Fibroblast of the aortic adventitia (primary cell): ENCODE data around the gene CDKL2. TPM values are rescaled to one million over a fixed set of nuclear protein-coding genes. Genes with fewer than 3 reads are reported as not detected.

Source experiments
- DNase-seq: peaks from one replicate; pipeline ENCODE4 v3.0.0-alpha.2; 2010; ENCODE audit warnings: low read depth
- H3K4me3 ChIP-seq: 2 replicates; pipeline ENCODE4 v1.5.1; 2011; ENCODE audit warnings: low read depth, mild to moderate bottlenecking, control low read depth, low read length, moderate library complexity
- CTCF ChIP-seq: IDR thresholded peaks from 2 replicates; pipeline ENCODE4 v1.5.1; 2011; ENCODE audit warnings: mild to moderate bottlenecking, low read length, control low read depth, inconsistent platforms; ENCODE audit not compliant: insufficient read depth
- total RNA-seq: library from RNA; depleted of rRNA; stranded (reverse); fragments of >200 nt; gene quantifications from 2 replicates; pipeline ENCODE4 v1.2.3, GENCODE V29; 2012; ENCODE audit warnings: low replicate concordance

Gene CDKL2
- total RNA-seq, 1 donor = 1.3 TPM

- no peak for TF ChIP-seq CTCF
- no peak overlapping the region for H3K4me3 ChIP-seq
- DNase-seq = no peak
Observed at GRCh38 chr4:75660491-75660890, 30.2 kb upstream of the CDKL2 start.

GRCh38 chr4:75659512-75660031 is 29.2 kb upstream of the CDKL2 start:
- H3K4me3 ChIP-seq = no peak overlapping the region
- no peak for DNase-seq
- no peak for TF ChIP-seq CTCF

- no peak overlapping the region for H3K4me3 ChIP-seq
- DNase-seq = peak; percentile 34
- no peak for TF ChIP-seq CTCF
Observed at GRCh38 chr4:75658876-75659275, 28.5 kb upstream of the CDKL2 start.

- no peak for DNase-seq
- TF ChIP-seq CTCF = no peak
- H3K4me3 ChIP-seq = no peak overlapping the region
Observed at GRCh38 chr4:75655562-75655961, 25.2 kb upstream of the CDKL2 start.

GRCh38 chr4:75654905-75655304 is 24.6 kb upstream of the CDKL2 start:
- DNase-seq = no peak
- TF ChIP-seq CTCF = no peak
- no peak overlapping the region for H3K4me3 ChIP-seq

- DNase-seq = peak; percentile 50
- no peak overlapping the region for H3K4me3 ChIP-seq
- peak; percentile 60 for TF ChIP-seq CTCF
Observed at GRCh38 chr4:75653845-75654503, 23.6 kb upstream of the CDKL2 start.

- no peak overlapping the region for H3K4me3 ChIP-seq
- DNase-seq = no peak
- TF ChIP-seq CTCF = no peak
Observed at GRCh38 chr4:75644095-75644494, 13.8 kb upstream of the CDKL2 start.
